Gastrocnemius medialis (tissue), 4 donors: ENCODE data around the gene FRMPD4.

Source experiments
- POLR2A ChIP-seq, 2 donors: fragments of 450-650 bp; IDR thresholded peaks; one replicate each; pipeline ENCODE4 v1.6.1; 2017; ENCODE audit warnings: antibody characterized with exemption in 2 of 2, mild to moderate bottlenecking in 2 of 2, moderate library complexity in 2 of 2
- TF ChIP-seq, protein P1 (sequence below), 5 experiments: fragments of 450-650 bp in 3 of 5; fragments of 200-600 bp in 2 of 5; sonication (generic) in 2 of 5; IDR thresholded peaks in 4 of 5; conservative IDR thresholded peaks in 1 of 5; 1 replicate in 4 of 5; 2 replicates in 1 of 5; pipeline ENCODE4 v1.5.1; 2016 to 2019; ENCODE audit warnings: antibody characterized with exemption in 5 of 5, mild to moderate bottlenecking in 3 of 5, moderate library complexity in 3 of 5

DNA sequence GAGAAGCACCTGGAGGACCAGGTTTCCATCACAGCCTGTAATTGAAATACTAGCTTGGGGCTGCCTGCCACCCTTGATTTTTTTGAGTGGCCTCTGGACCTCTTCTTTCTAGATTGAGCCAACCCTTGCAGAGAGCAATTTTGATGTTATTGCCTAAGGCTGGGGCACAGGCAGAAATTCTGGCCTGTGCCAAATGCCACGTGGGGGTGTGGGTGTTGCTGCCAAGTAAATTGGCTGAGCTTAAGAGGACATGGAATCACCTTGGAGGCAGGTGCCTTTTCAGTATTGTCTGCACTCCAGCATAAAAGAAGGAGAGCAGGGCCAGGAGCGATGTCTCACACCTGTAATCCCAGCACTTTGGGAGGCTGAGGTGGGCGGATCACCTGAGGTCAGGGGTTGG, 366.9 kb downstream of the FRMPD4 start:
- TF ChIP-seq, protein P1, sequence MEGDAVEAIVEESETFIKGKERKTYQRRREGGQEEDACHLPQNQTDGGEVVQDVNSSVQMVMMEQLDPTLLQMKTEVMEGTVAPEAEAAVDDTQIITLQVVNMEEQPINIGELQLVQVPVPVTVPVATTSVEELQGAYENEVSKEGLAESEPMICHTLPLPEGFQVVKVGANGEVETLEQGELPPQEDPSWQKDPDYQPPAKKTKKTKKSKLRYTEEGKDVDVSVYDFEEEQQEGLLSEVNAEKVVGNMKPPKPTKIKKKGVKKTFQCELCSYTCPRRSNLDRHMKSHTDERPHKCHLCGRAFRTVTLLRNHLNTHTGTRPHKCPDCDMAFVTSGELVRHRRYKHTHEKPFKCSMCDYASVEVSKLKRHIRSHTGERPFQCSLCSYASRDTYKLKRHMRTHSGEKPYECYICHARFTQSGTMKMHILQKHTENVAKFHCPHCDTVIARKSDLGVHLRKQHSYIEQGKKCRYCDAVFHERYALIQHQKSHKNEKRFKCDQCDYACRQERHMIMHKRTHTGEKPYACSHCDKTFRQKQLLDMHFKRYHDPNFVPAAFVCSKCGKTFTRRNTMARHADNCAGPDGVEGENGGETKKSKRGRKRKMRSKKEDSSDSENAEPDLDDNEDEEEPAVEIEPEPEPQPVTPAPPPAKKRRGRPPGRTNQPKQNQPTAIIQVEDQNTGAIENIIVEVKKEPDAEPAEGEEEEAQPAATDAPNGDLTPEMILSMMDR (IDR thresholded peaks at IDR 0.05 in 4 of 5, conservative IDR thresholded peaks at IDR 0.05 in 1 of 5), result no peak
- TF ChIP-seq POLR2A (IDR thresholded peaks at IDR 0.05), result no peak
